Caco-2 (cell line): ENCODE results near the gene NAV1. TPM values are rescaled to one million over a fixed set of nuclear protein-coding genes. Genes with fewer than 3 reads are reported as not detected.

Experiments
- BruUV-seq: library from RNA; stranded (reverse); fragments of 400-500 nt; replicated peaks from 2 replicates; lab custom pipeline; 2021; lab: Mats Ljungman, UMichigan
- CTCF ChIA-PET: fragments of 300-600 bp; sonication (Branson Sonifier 250); formaldehyde crosslinking; loops from one replicate; lab custom pipeline; 2022; ENCODE audit warnings: antibody characterized with exemption; lab: Charles Lee
- POLR2A ChIA-PET: fragments of 300-600 bp; sonication (Branson Sonifier 250); formaldehyde crosslinking; loops from one replicate; lab custom pipeline; 2022; ENCODE audit warnings: antibody characterized with exemption; lab: Charles Lee
- DNase-seq, 2 experiments: peaks; one replicate each; pipeline versions ENCODE4 v3.0.0 to v3.0.0-alpha.2; 2020 to 2022
- H3K27me3 ChIP-seq: replicated peaks from 2 replicates; pipeline ENCODE4 v1.6.0; 2011; ENCODE audit warnings: low read length; ENCODE audit not compliant: control insufficient read depth, insufficient read depth
- H3K36me3 ChIP-seq: 2 replicates; pipeline ENCODE4 v1.5.1; 2011; ENCODE audit warnings: low read length; ENCODE audit not compliant: control insufficient read depth, insufficient read depth
- H3K4me1 ChIP-seq: fragments of 250-450 bp; sonication (Bioruptor Pico); 2 replicates; pipeline ENCODE4 v1.5.1; 2020; ENCODE audit warnings: mild to moderate bottlenecking
- H3K4me3 ChIP-seq: 2 replicates; pipeline ENCODE4 v1.5.1; 2011; ENCODE audit warnings: low read depth, mild to moderate bottlenecking, control low read depth, low read length
- H3K9me3 ChIP-seq: fragments of 250-450 bp; sonication (Bioruptor Pico); 2 replicates; pipeline ENCODE4 v1.5.1; 2020; ENCODE audit warnings: mild to moderate bottlenecking, moderate library complexity
- H3K27ac Mint-ChIP-seq: one replicate; pipeline ENCODE4 v1.8.0; 2022; ENCODE audit warnings: mixed read lengths; ENCODE audit not compliant: unreplicated experiment
- H3K27me3 Mint-ChIP-seq: one replicate; pipeline ENCODE4 v1.8.0; 2022; ENCODE audit warnings: mixed read lengths; ENCODE audit not compliant: insufficient read depth, unreplicated experiment
- H3K36me3 Mint-ChIP-seq: one replicate; pipeline ENCODE4 v1.8.0; 2022; ENCODE audit warnings: mild to moderate bottlenecking, mixed read lengths; ENCODE audit not compliant: insufficient read depth, unreplicated experiment
- H3K4me1 Mint-ChIP-seq: one replicate; pipeline ENCODE4 v1.8.0; 2022; ENCODE audit warnings: low read depth, mixed read lengths; ENCODE audit not compliant: unreplicated experiment
- H3K4me3 Mint-ChIP-seq: one replicate; pipeline ENCODE4 v1.8.0; 2022; ENCODE audit warnings: mild to moderate bottlenecking, moderate library complexity, mixed read lengths; ENCODE audit not compliant: unreplicated experiment
- H3K9me3 Mint-ChIP-seq: one replicate; pipeline ENCODE4 v1.8.0; 2022; ENCODE audit warnings: mixed read lengths; ENCODE audit not compliant: unreplicated experiment
- intact Hi-C: fragments of 100-400 bp; cut with micrococcal nuclease; formaldehyde crosslinking; loops from one replicate; pipeline ENCODE4 v1.10.0; 2022; ENCODE audit not compliant: unreplicated experiment
- total RNA-seq: library from RNA; stranded (reverse); gene quantifications from 2 replicates; pipeline ENCODE4 v1.2.3, GENCODE V29; 2022
- TF ChIP-seq, protein P1 (sequence below), 2 experiments: fragments of 200-600 bp in 1 of 2; IDR thresholded peaks; 1 replicate in 1 of 2; 2 replicates in 1 of 2; pipeline versions ENCODE4 v1.5.1 to v1.8.0; 2011 to 2022; ENCODE audit warnings: antibody characterized with exemption in 1 of 2, control low read depth in 1 of 2, inconsistent platforms in 1 of 2, low read depth in 1 of 2, low read length in 1 of 2, mild to moderate bottlenecking in 1 of 2, moderate library complexity in 1 of 2; ENCODE audit not compliant: insufficient read depth in 1 of 2, severe bottlenecking in 1 of 2, unreplicated experiment in 1 of 2

The NAV1 gene
- total RNA-seq, 1 experiment from 2014 or later, result 2.0 TPM

GRCh38 chr1:201555593-201555945 is 16.6 kb downstream of the NAV1 start:
- TF ChIP-seq, protein P1, sequence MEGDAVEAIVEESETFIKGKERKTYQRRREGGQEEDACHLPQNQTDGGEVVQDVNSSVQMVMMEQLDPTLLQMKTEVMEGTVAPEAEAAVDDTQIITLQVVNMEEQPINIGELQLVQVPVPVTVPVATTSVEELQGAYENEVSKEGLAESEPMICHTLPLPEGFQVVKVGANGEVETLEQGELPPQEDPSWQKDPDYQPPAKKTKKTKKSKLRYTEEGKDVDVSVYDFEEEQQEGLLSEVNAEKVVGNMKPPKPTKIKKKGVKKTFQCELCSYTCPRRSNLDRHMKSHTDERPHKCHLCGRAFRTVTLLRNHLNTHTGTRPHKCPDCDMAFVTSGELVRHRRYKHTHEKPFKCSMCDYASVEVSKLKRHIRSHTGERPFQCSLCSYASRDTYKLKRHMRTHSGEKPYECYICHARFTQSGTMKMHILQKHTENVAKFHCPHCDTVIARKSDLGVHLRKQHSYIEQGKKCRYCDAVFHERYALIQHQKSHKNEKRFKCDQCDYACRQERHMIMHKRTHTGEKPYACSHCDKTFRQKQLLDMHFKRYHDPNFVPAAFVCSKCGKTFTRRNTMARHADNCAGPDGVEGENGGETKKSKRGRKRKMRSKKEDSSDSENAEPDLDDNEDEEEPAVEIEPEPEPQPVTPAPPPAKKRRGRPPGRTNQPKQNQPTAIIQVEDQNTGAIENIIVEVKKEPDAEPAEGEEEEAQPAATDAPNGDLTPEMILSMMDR (IDR thresholded peaks at IDR 0.05; ENCODE audit: insufficient read depth in 1 of 2, low read depth in 1 of 2, low read length in 1 of 2, severe bottlenecking in 1 of 2, unreplicated experiment in 1 of 2), result no peak
- Mint-ChIP-seq H3K9me3 (no peaks in the 10 kb centered on the region), H3K4me1 (no peaks in the 10 kb centered on the region), H3K36me3 (no peaks in the 10 kb centered on the region), H3K27ac (no peak overlapping the region), H3K4me3 (no peak overlapping the region), H3K27me3 (peaks cover 16% of the 10 kb centered on the region)
- DNase-seq, result no peak
- Histone ChIP-seq H3K36me3 (no peaks in the 10 kb centered on the region), H3K9me3 (no peaks in the 10 kb centered on the region), H3K4me1 (no peaks in the 10 kb centered on the region), H3K4me3 (no peak overlapping the region), H3K27me3 (peaks cover 1% of the 10 kb centered on the region)
- ChIA-PET POLR2A (no interaction called here), CTCF (interaction anchor here (0.9 kb wide), 1 partner anchor 154 kb away, joined by 3 read pairs; no protein-coding TSS in a partner anchor)
- no TSS peak for BruUV-seq
- intact Hi-C loops, result no loop called here

GRCh38 chr1:201556841-201557571 is 18.1 kb downstream of the NAV1 start:
- TF ChIP-seq, protein P1 (IDR thresholded peaks at IDR 0.05; ENCODE audit: insufficient read depth in 1 of 2, low read depth in 1 of 2, low read length in 1 of 2, severe bottlenecking in 1 of 2, unreplicated experiment in 1 of 2), result no peak
- no peak overlapping the region for H3K4me3 ChIP-seq
- Mint-ChIP-seq H3K4me1 (no peaks in the 10 kb centered on the region), H3K9me3 (no peaks in the 10 kb centered on the region), H3K36me3 (no peaks in the 10 kb centered on the region), H3K27ac (no peak overlapping the region), H3K4me3 (no peak overlapping the region), H3K27me3 (peaks cover 16% of the 10 kb centered on the region)
- CTCF ChIA-PET, result interaction anchor here (0.7 to 3.0 kb wide), 4 partner anchors 26 to 236 kb away, joined by 3 to 25 read pairs (median 3); no protein-coding TSS in a partner anchor
- POLR2A ChIA-PET, result no interaction called here
- H3K36me3 ChIP-seq, result no peaks in the 10 kb centered on the region
- no peaks in the 10 kb centered on the region for H3K4me1 ChIP-seq
- no TSS peak for BruUV-seq
- peaks cover 1% of the 10 kb centered on the region for H3K27me3 ChIP-seq
- H3K9me3 ChIP-seq, result no peaks in the 10 kb centered on the region
- intact Hi-C loops, result no loop called here
- no peak for DNase-seq

GRCh38 chr1:201557572-201557958 is 18.6 kb downstream of the NAV1 start:
- no peaks in the 10 kb centered on the region for H3K9me3 ChIP-seq
- DNase-seq, result no peak
- ChIA-PET CTCF (interaction anchor here (0.7 to 3.0 kb wide), 3 partner anchors 122 to 235 kb away, joined by 3 to 25 read pairs (median 3); no protein-coding TSS in a partner anchor), POLR2A (no interaction called here)
- H3K27me3 ChIP-seq, result peaks cover 1% of the 10 kb centered on the region
- Mint-ChIP-seq H3K4me3 (no peak overlapping the region), H3K4me1 (no peaks in the 10 kb centered on the region), H3K36me3 (no peaks in the 10 kb centered on the region), H3K27me3 (peaks cover 16% of the 10 kb centered on the region), H3K27ac (no peak overlapping the region), H3K9me3 (no peaks in the 10 kb centered on the region)
- no peaks in the 10 kb centered on the region for H3K36me3 ChIP-seq
- no peaks in the 10 kb centered on the region for H3K4me1 ChIP-seq
- TF ChIP-seq, protein P1 (IDR thresholded peaks at IDR 0.05; ENCODE audit: insufficient read depth in 1 of 2, low read depth in 1 of 2, low read length in 1 of 2, severe bottlenecking in 1 of 2, unreplicated experiment in 1 of 2), result no peak
- no peak overlapping the region for H3K4me3 ChIP-seq
- BruUV-seq, result no TSS peak
- intact Hi-C loops, result no loop called here
